Activated T-helper 1 cell treated with anti-CD3 and anti-CD28 coated beads, Interleukin-12 subunit alpha, Interleukin-12 subunit beta, Interleukin-2, Interleukin-4 antibody, amounts not matched to agents 30 ng/mL and 10 ng/mL and 1 ng/mL, durations not matched to agents 14 hours and 24 hours and 36 hours (primary cell): Measurements from ENCODE around the gene PIP5K1A. TPM values are rescaled to one million over a fixed set of nuclear protein-coding genes. Genes with fewer than 3 reads are reported as not detected.
"Not testable (repeated sequence)": the region's sequence is repeated elsewhere in the genome, so short reads cannot be mapped to it uniquely, and the experiment has no call there.

ENCODE experiments used
- DNase-seq: peaks from one replicate; pipeline ENCODE4 v3.0.0; 2021; ENCODE audit warnings: low spot score
- H3K27ac Mint-ChIP-seq: one replicate; pipeline ENCODE4 v1.8.0; 2021; ENCODE audit warnings: mild to moderate bottlenecking, mixed read lengths
- H3K27me3 Mint-ChIP-seq: one replicate; pipeline ENCODE4 v1.8.0; 2022; ENCODE audit warnings: mild to moderate bottlenecking, moderate library complexity, mixed read lengths; ENCODE audit not compliant: insufficient read depth
- H3K36me3 Mint-ChIP-seq: one replicate; pipeline ENCODE4 v1.8.0; 2021; ENCODE audit warnings: low read depth, mixed read lengths
- H3K4me1 Mint-ChIP-seq: one replicate; pipeline ENCODE4 v1.8.0; 2021; ENCODE audit warnings: low read depth, mixed read lengths
- H3K4me3 Mint-ChIP-seq: one replicate; pipeline ENCODE4 v1.8.0; 2021; ENCODE audit warnings: mild to moderate bottlenecking, moderate library complexity, mixed read lengths
- H3K9me3 Mint-ChIP-seq: one replicate; pipeline ENCODE4 v1.8.0; 2021; ENCODE audit warnings: mixed read lengths
- intact Hi-C: fragments of 100-400 bp; cut with micrococcal nuclease; formaldehyde crosslinking; loops from one replicate; pipeline ENCODE4 v1.15.1; 2024
- total RNA-seq: library from RNA; stranded (reverse); gene quantifications from 2 replicates; pipeline ENCODE4 v1.2.3, GENCODE V29; 2022

PIP5K1A gene
- total RNA-seq, 1 donor from 2014 or later = 101 TPM

DNA sequence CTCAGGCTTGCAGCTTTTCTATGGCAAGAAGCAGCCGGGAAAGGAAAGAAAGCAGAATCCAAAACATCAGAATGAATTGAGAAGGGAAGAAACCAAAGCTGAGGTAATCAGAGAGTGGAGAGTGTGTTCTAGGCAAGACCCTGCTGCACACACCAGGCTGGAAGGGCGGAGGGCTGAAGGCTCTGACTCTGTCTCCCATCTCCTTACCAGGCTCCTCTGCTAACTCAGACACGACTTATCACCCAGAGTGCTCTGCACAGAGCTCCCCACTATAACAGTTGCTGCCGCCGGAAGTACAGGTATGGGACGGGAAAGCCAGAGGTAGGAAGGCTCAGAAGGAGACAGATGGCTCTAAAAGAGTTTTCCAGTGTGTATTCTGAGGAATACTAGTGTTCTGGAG, 31.2 kb upstream of the PIP5K1A start:
- H3K36me3 Mint-ChIP-seq = peaks cover 39% of the 10 kb centered on the region
- no peak for DNase-seq
- H3K27ac Mint-ChIP-seq = peak overlapping the region; percentile 97
- H3K27me3 Mint-ChIP-seq = peaks cover 2% of the 10 kb centered on the region
- H3K4me3 Mint-ChIP-seq = peak overlapping the region; percentile 95
- intact Hi-C loops = loop anchor here (5.0 kb wide), 1 partner anchor 445 kb away; the partner anchor contains the start of gene SNX27
- no peaks in the 10 kb centered on the region for H3K9me3 Mint-ChIP-seq
- H3K4me1 Mint-ChIP-seq = peaks cover 45% of the 10 kb centered on the region

- H3K27me3 Mint-ChIP-seq = no peaks in the 10 kb centered on the region
- peaks cover 16% of the 10 kb centered on the region for H3K4me1 Mint-ChIP-seq
- H3K4me3 Mint-ChIP-seq = no peak overlapping the region
- H3K27ac Mint-ChIP-seq = peak overlapping the region; percentile 41
- no peak for DNase-seq
- no peaks in the 10 kb centered on the region for H3K9me3 Mint-ChIP-seq
- intact Hi-C loops = no loop called here
- peaks cover 35% of the 10 kb centered on the region for H3K36me3 Mint-ChIP-seq
These were observed 27.2 kb upstream of the PIP5K1A start for GRCh38 chr1:151171190-151171589.

- H3K27me3 Mint-ChIP-seq = no peaks in the 10 kb centered on the region
- intact Hi-C loops = no loop called here
- H3K36me3 Mint-ChIP-seq = peaks cover 40% of the 10 kb centered on the region
- no peak overlapping the region for H3K27ac Mint-ChIP-seq
- no peaks in the 10 kb centered on the region for H3K4me1 Mint-ChIP-seq
- no peaks in the 10 kb centered on the region for H3K9me3 Mint-ChIP-seq
- DNase-seq = no peak
- H3K4me3 Mint-ChIP-seq = no peak overlapping the region
These were observed 23.2 kb upstream of the PIP5K1A start for GRCh38 chr1:151175041-151175741.

DNA sequence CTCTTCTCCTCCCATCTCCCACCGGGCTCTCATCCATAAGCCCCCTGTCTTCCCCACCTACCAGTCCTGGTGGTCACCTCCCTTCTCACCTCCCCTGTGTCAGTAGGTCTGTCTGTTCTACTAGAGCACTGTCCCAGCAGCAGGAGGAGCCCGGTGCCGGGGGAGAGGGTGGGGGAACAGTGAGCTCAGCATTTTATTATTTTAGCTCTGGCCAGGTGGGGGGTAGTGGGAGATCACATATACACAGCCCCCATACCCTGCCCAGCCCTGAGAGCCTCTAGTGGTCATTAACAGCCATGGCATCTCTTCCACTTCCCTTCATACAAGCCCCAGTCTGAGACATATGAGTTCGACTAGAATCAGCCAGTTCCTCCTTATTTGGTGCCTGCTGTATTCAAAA, 22.5 kb upstream of the PIP5K1A start, which contains the start of gene TMOD4:
Gene TMOD4 (minus strand): TSS at position 119 of the 400 bp plus-strand sequence. CDS start 1,106 bp downstream, outside the sequence.
- Mint-ChIP-seq H3K27ac (peak within 1 kb of the TSS; percentile 66), H3K36me3 (peaks cover 43% of the 10 kb centered on the region)

DNA sequence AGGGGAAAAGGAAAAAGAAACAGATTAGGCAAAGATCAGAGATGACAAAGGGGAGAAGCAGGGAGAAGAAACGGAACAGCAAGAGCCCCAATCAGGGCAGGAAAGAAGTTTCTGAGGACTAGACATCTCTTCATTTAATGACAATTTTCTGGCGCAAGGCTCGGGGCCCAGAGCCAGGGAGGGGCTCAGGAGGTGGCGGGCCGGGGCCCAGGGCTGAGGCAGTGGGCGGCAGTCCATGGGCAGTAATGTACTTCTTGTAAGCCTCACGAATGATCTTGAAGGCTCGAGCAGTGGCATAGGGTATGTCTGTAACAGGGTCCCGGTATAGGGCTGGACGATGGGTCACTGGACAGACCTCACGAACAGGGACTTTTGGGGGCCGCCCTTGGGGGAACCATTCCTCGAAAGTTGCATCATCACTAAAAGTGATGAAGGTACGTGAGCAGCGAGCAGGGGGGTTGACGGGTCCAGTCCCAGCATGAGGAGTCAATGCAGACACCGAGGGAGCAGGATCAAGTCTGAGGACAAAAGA, 21.8 kb upstream of the PIP5K1A start:
- H3K27me3 Mint-ChIP-seq = no peaks in the 10 kb centered on the region
- H3K27ac Mint-ChIP-seq = peak overlapping the region; percentile 66
- intact Hi-C loops = no loop called here
- peaks cover 4% of the 10 kb centered on the region for H3K4me1 Mint-ChIP-seq
- peaks cover 47% of the 10 kb centered on the region for H3K36me3 Mint-ChIP-seq
- no peaks in the 10 kb centered on the region for H3K9me3 Mint-ChIP-seq
- H3K4me3 Mint-ChIP-seq = no peak overlapping the region
- no peak for DNase-seq

More for the DNA sequence above, 22.5 kb upstream of the PIP5K1A start, which contains the start of gene TMOD4:
- intact Hi-C loops = no loop called here
- Mint-ChIP-seq H3K9me3 (no peaks in the 10 kb centered on the region), H3K27me3 (no peaks in the 10 kb centered on the region), H3K4me3 (no peak within 1 kb of the TSS), H3K4me1 (peaks cover 3% of the 10 kb centered on the region)
- no peak for DNase-seq

- Mint-ChIP-seq H3K9me3 (no peaks in the 10 kb centered on the region), H3K4me1 (peaks cover 28% of the 10 kb centered on the region), H3K36me3 (peaks cover 42% of the 10 kb centered on the region), H3K27me3 (no peaks in the 10 kb centered on the region), H3K27ac (no peak overlapping the region), H3K4me3 (no peak overlapping the region)
- DNase-seq = no peak
- intact Hi-C loops = no loop called here
These were observed 14.1 kb upstream of the PIP5K1A start for GRCh38 chr1:151184211-151184610.

DNA sequence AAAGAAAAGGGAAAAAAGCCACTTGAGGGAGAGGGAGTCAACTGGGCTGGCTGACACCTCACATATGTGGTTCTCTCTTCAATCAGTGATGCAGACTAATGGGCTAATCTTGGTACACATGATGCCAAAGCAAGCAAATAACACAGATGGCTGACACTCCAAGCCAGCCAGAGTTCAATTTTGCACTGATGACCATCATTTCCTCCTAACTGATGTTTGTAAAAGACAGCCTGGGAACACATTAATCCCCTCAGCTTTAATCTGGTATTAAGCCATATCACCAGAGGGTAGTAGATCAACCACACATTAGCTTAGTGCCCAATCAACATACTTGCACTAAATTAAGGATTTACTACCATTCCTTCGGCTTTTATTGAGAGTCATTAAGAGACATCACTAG, 11.1 kb upstream of the PIP5K1A start:
- intact Hi-C loops = no loop called here
- peaks cover 33% of the 10 kb centered on the region for H3K36me3 Mint-ChIP-seq
- no peaks in the 10 kb centered on the region for H3K27me3 Mint-ChIP-seq
- H3K4me1 Mint-ChIP-seq = peaks cover 36% of the 10 kb centered on the region
- DNase-seq = no peak
- no peak overlapping the region for H3K27ac Mint-ChIP-seq
- H3K4me3 Mint-ChIP-seq = no peak overlapping the region
- H3K9me3 Mint-ChIP-seq = no peaks in the 10 kb centered on the region

- Mint-ChIP-seq H3K27ac (peak overlapping the region; percentile 2), H3K4me3 (peak overlapping the region; percentile 99), H3K4me1 (peaks cover 36% of the 10 kb centered on the region), H3K36me3 (peaks cover 25% of the 10 kb centered on the region)
- not testable (repeated sequence) for H3K27me3 Mint-ChIP-seq, DNase-seq, H3K9me3 Mint-ChIP-seq
- intact Hi-C loops = loop anchor here (1.0 kb wide), 2 partner anchors 10 to 22 kb away; partner anchors contain the start of genes PIP5K1A and SCNM1
These were observed 9.7 kb upstream of the PIP5K1A start for GRCh38 chr1:151188667-151189066.

DNA sequence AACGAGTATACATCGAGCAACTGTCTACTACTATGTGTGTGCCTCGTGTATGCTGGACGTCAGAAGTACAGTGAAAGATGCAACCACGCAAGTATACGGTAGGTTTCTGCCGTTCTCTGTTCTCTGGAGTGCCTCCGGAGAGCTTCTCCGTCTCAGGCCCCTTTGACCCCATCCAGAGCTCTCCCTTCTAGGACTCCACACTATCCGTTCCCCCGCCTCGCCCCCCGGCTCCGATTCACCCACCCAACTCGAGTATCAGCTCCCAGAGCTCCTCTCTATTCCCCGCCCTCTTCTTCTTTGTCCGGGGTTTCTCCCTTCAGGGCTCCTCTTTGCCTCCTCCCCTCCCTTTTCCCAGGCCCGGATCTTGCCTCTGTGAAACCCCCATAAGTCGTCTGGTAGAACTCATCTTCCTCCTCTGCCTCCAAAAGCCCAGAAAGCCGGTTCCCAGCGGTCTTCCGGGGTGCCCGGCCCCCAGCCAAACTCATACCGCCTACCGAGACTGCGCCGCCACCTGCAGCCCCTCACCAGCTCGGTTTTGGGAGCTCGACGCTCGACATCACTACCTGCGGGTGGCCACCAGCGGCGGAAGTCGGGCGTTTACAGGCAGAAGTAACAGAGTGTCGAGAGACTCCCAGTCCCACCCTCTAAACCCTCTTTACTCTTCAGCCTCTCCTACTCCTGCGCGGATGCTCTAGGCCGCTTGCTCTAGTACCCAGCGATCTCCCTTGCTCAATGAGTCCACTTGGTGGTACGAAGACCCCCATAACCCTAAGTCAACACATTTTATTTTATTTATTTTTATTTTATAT, 8.5 kb upstream of the PIP5K1A start, which contains the start of gene VPS72:
Gene VPS72 (minus strand): TSS at position 561 of the 809 bp plus-strand sequence. CDS start 76 bp downstream, at position 485.
- H3K9me3 Mint-ChIP-seq = no peaks in the 10 kb centered on the region
- H3K27ac Mint-ChIP-seq = peak within 1 kb of the TSS; percentile 97
- H3K4me3 Mint-ChIP-seq = peak within 1 kb of the TSS; percentile 99
- peaks cover 7% of the 10 kb centered on the region for H3K27me3 Mint-ChIP-seq
- intact Hi-C loops = loop anchor here (1.0 to 2.0 kb wide), 3 partner anchors 8 to 91 kb away; partner anchors contain the start of genes PIP5K1A and SCNM1
- peak; percentile 83 for DNase-seq
- peaks cover 36% of the 10 kb centered on the region for H3K4me1 Mint-ChIP-seq
- H3K36me3 Mint-ChIP-seq = peaks cover 19% of the 10 kb centered on the region

GRCh38 chr1:151192047-151192446, 6.3 kb upstream of the PIP5K1A start:
- Mint-ChIP-seq H3K4me3 (no peak overlapping the region), H3K9me3 (no peaks in the 10 kb centered on the region), H3K27ac (no peak overlapping the region), H3K27me3 (peaks cover 9% of the 10 kb centered on the region), H3K36me3 (peaks cover 7% of the 10 kb centered on the region), H3K4me1 (peaks cover 37% of the 10 kb centered on the region)
- DNase-seq = no peak
- intact Hi-C loops = no loop called here

DNA sequence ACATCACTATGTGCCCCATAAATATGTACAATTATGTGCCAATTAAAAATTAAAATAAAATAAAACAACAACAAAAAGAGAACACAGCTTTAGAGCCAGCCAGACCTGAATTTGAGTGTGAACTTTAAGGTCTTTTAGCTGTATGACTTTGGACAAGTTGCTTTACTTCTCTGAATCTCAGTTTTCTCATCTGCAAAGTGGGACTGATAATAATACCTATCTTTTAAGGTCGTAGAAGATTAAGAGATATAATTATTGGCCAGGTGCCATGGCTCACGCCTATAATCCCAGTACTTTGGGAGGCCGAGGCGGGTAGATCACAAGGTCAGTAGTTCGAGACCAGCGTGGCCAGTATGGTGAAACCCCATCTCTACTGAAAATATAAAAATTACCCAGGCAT, 5.0 kb upstream of the PIP5K1A start:
- DNase-seq = no peak
- peaks cover 36% of the 10 kb centered on the region for H3K4me1 Mint-ChIP-seq
- H3K4me3 Mint-ChIP-seq = no peak overlapping the region
- H3K27me3 Mint-ChIP-seq = peaks cover 9% of the 10 kb centered on the region
- H3K9me3 Mint-ChIP-seq = no peaks in the 10 kb centered on the region
- no peak overlapping the region for H3K27ac Mint-ChIP-seq
- peaks cover 9% of the 10 kb centered on the region for H3K36me3 Mint-ChIP-seq
- intact Hi-C loops = no loop called here

DNA sequence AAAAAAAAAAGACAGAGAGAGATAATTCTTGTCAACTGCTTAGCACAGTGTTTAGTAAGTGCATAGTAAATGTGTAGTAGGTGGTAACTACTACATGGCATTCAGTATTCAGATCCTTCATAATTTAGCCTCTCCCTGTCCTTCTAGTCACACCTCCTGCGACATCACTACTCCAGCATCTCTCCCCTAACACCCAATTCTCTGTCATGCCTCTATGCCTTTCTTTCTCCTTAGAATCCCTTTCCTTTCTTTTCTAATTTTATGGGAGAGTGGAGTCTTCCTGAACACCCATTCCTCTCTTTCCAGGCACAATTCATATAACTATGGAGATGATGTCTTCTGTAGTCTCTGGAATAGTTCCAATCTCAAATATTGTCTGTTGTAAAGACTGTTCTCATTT, 4.5 kb upstream of the PIP5K1A start:
- Mint-ChIP-seq H3K9me3 (no peaks in the 10 kb centered on the region), H3K27ac (no peak overlapping the region), H3K36me3 (peaks cover 12% of the 10 kb centered on the region), H3K4me3 (no peak overlapping the region), H3K4me1 (peaks cover 33% of the 10 kb centered on the region), H3K27me3 (peaks cover 9% of the 10 kb centered on the region)
- DNase-seq = no peak
- intact Hi-C loops = no loop called here
